Left renal cortex interstitium (tissue), 4 donors: Measurements from ENCODE around the gene CXCL16. TPM values are rescaled to one million over a fixed set of nuclear protein-coding genes. Genes with fewer than 3 reads are reported as not detected.
"Not testable (repeated sequence)": the region's sequence is repeated elsewhere in the genome, so short reads cannot be mapped to it uniquely, and the experiment has no call there.

Source experiments
- DNase-seq, 4 donors: peaks; one replicate each; pipeline ENCODE4 v3.0.0-alpha.2; 2013; ENCODE audit warnings: low read depth in 4 of 4, low spot score in 2 of 4, missing footprints in 1 of 4
- polyA plus RNA-seq, 4 donors: library from polyadenylated mRNA; unstranded; fragments of 120-200 nt; gene quantifications; one replicate each; pipeline ENCODE4 v1.2.1, GENCODE V29; 2013; ENCODE audit not compliant: insufficient read length in 4 of 4

Gene CXCL16
- polyA plus RNA-seq, 4 donors = 11.3 to 14.1 (median 12.2) TPM

DNA sequence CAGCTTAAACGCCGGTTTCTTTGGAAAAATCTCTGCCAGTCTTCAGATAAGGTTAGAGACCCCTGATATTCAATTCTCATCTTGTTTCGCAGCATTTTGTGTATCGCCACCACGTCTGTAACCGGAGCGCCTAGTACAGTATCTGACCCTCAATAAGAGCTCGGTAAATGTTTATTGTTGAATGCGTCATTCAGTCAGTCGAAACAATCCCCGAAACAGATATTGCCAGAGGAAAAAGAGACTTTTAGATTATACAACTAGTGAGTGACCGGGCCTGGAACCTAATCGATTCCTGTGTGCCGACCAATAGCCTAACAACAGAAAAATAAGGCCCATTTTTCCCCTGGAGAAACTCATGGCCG, 36.4 kb downstream of the CXCL16 start:
- DNase-seq = no peak

- DNase-seq = no peak
Measured at GRCh38 chr17:4701116-4701515, 38.6 kb downstream of the CXCL16 start.

GRCh38 chr17:4699401-4700056, 40.2 kb downstream of the CXCL16 start:
- not testable (repeated sequence) for DNase-seq

- no peak for DNase-seq
Measured at GRCh38 chr17:4696437-4696805, 43.3 kb downstream of the CXCL16 start.

DNA sequence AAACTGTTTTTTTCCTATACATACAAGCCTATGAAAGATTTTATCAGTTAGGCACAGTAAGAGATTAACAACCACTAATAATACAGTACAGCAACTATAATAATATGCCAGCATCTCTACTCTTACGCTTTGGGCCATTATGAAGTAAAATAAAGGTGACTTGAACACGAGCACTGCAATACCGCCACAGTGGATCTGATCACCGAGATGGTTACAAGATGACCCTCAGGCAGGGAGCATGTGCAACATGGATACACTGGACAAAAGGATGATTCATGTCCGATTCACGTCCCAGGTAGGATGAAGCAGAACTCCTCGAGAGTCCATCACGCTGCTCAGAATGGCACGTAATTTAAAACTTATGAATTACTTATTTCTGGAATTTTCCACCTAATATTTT, 46.3 kb downstream of the CXCL16 start:
- no peak for DNase-seq

DNA sequence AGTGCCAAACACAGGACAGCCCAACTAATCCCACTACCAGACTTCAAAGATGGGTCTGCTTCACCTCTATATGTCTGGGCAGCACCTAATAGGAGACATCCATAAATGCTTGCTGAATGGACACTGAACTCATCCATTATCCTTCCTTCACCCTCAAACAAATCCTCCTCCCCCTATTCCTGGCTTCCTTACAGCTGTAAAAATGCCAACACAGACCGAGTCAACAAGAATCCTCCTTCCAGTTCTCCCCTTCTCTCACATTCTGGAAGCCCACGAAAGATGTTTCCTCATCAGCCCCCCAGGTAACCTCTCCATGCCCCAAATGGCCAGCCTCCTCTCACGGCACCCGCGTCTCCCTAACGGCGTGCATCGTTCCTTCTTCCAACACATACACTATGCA, 48.0 kb downstream of the CXCL16 start:
- no peak for DNase-seq

GRCh38 chr17:4690745-4691144, 49.0 kb downstream of the CXCL16 start:
- no peak for DNase-seq

DNA sequence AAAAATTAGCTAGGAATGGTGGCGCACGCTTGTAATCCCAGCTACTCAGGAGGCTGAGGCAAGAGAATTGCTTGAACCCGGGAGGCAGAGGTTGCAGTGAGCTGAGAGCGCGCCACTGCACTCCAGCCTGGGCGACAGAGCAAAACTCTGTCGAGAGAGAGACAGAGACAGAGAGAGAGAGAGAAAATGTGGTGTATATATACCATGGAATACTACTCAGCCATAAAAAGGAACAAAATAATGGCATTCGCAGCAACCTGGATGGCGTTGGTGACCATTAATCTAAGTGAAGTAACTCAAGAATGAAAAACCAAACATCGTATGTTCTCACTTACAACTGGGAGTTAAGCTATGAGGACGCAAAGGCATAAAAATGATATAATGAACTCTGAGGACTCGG, 49.9 kb downstream of the CXCL16 start:
- DNase-seq = not testable (repeated sequence)

- DNase-seq = not testable (repeated sequence)
Measured at GRCh38 chr17:4683739-4684138, 56.0 kb downstream of the CXCL16 start.

Other genes starting within 250 kb of the CXCL16 start
- gene SPNS2, start 241.0 kb downstream of the CXCL16 start, polyA plus RNA-seq = 10 to 100 TPM; 37.3 to 58.2 (median 44.6) TPM
- 10 to 100 TPM; 30.5 to 52.9 (median 40.6) TPM for gene MYBBP1A, start 184.5 kb downstream of the CXCL16 start, polyA plus RNA-seq
- 10 to 100 TPM in 1 of 4 donors, 1 to 10 TPM in 3; 7.7 to 10.5 (median 8.3) TPM for gene GGT6, start 179.4 kb downstream of the CXCL16 start, polyA plus RNA-seq
- 10 to 100 TPM; 52.9 to 70.0 (median 60.0) TPM for gene SMTNL2, start 155.4 kb downstream of the CXCL16 start, polyA plus RNA-seq
- gene ALOX15, start 98.2 kb downstream of the CXCL16 start, polyA plus RNA-seq = under 1 TPM; 0.25 to 0.56 (median 0.45) TPM
- gene PELP1, start 35.8 kb downstream of the CXCL16 start, polyA plus RNA-seq = 10 to 100 TPM; 36.9 to 62.4 (median 49.9) TPM
- 10 to 100 TPM; 25.4 to 41.7 (median 37.0) TPM for gene ARRB2, start 29.3 kb downstream of the CXCL16 start, polyA plus RNA-seq
- gene MED11, start 8.5 kb downstream of the CXCL16 start, polyA plus RNA-seq = 10 to 100 TPM; 26.8 to 30.4 (median 28.4) TPM
- under 1 TPM; 0.32 to 0.95 (median 0.54) TPM for gene ZMYND15, start 95 bp downstream of the CXCL16 start, polyA plus RNA-seq
- gene TM4SF5, start 32.0 kb upstream of the CXCL16 start, polyA plus RNA-seq = 1 to 10 TPM; 1.5 to 2.8 (median 2.1) TPM
- under 1 TPM; 0.42 to 0.74 (median 0.65) TPM for gene VMO1, start 46.4 kb upstream of the CXCL16 start, polyA plus RNA-seq
- 10 to 100 TPM in 1 of 4 donors, 1 to 10 TPM in 3; 5.7 to 11.5 (median 8.4) TPM for gene GLTPD2, start 49.0 kb upstream of the CXCL16 start, polyA plus RNA-seq
- 100 to 1,000 TPM; 112 to 159 (median 133) TPM for gene PSMB6, start 56.2 kb upstream of the CXCL16 start, polyA plus RNA-seq
- 10 to 100 TPM; 30.5 to 52.9 (median 43.5) TPM for gene PLD2, start 67.2 kb upstream of the CXCL16 start, polyA plus RNA-seq
- 10 to 100 TPM; 43.0 to 71.4 (median 57.4) TPM for gene MINK1, start 93.4 kb upstream of the CXCL16 start, polyA plus RNA-seq
- gene C17orf107, start 159.6 kb upstream of the CXCL16 start, polyA plus RNA-seq = 1 to 10 TPM; 1.2 to 2.4 (median 1.7) TPM
- 1 to 10 TPM; 1.3 to 2.4 (median 1.7) TPM for gene CHRNE, start 163.2 kb upstream of the CXCL16 start, polyA plus RNA-seq
- 1 to 10 TPM; 1.4 to 3.1 (median 2.4) TPM for gene GP1BA, start 192.3 kb upstream of the CXCL16 start, polyA plus RNA-seq
- 10 to 100 TPM; 71.0 to 94.7 (median 83.0) TPM for gene SLC25A11, start 200.1 kb upstream of the CXCL16 start, polyA plus RNA-seq
- gene RNF167, start 200.3 kb upstream of the CXCL16 start, polyA plus RNA-seq = 100 to 1,000 TPM; 129 to 142 (median 134) TPM
- 100 to 1,000 TPM; 336 to 541 (median 424) TPM for gene PFN1, start 208.6 kb upstream of the CXCL16 start, polyA plus RNA-seq
- 10 to 100 TPM; 17.7 to 35.0 (median 26.8) TPM for gene ENO3, start 211.2 kb upstream of the CXCL16 start, polyA plus RNA-seq
- 100 to 1,000 TPM in 3 of 4 donors, 10 to 100 TPM in 1; 97.2 to 111 (median 106) TPM for gene SPAG7, start 227.9 kb upstream of the CXCL16 start, polyA plus RNA-seq
- 10 to 100 TPM; 22.7 to 38.4 (median 27.9) TPM for gene CAMTA2, start 247.7 kb upstream of the CXCL16 start, polyA plus RNA-seq